SU-DHL-6 (cell line): ENCODE data around the gene ALS2.

Experiments
- H2AFZ ChIP-seq: fragments of 200-600 bp; sonication (generic); 2 replicates; pipeline ENCODE4 v1.6.1; 2014; ENCODE audit warnings: low read depth, mild to moderate bottlenecking, moderate library complexity, mixed read lengths, antibody characterized with exemption, low read length; ENCODE audit not compliant: severe bottlenecking
- H3F3A ChIP-seq: fragments of 200-600 bp; shearing (Covaris generic); 2 replicates; pipeline ENCODE4 v1.6.0; 2016; ENCODE audit warnings: antibody characterized with exemption, mild to moderate bottlenecking; ENCODE audit not compliant: insufficient read depth
- H3K27ac ChIP-seq: fragments of 200-600 bp; sonication (generic); 2 replicates; pipeline ENCODE4 v1.5.1; 2016; ENCODE audit warnings: low read depth, mild to moderate bottlenecking, low read length, moderate library complexity, mixed read lengths
- H3K27me3 ChIP-seq: fragments of 200-600 bp; sonication (generic), shearing (Covaris generic); 2 replicates; pipeline ENCODE4 v1.6.0; 2014; ENCODE audit warnings: mild to moderate bottlenecking, low read length
- H3K36me3 ChIP-seq: fragments of 200-600 bp; sonication (generic); 2 replicates; pipeline ENCODE4 v1.6.1; 2014; ENCODE audit warnings: mild to moderate bottlenecking, low read length, mixed read lengths
- H3K4me2 ChIP-seq: fragments of 300-600, 200-600 bp; shearing (Covaris generic), sonication (generic); 2 replicates; pipeline ENCODE4 v1.6.0; 2014; ENCODE audit warnings: low read length, low read depth, mild to moderate bottlenecking; ENCODE audit not compliant: poor library complexity, severe bottlenecking
- H3K4me3 ChIP-seq: fragments of 200-600 bp; sonication (generic); 2 replicates; pipeline ENCODE4 v1.5.1; 2014; ENCODE audit warnings: antibody characterized with exemption, low read length, mild to moderate bottlenecking, mixed read lengths; ENCODE audit not compliant: insufficient read depth, poor library complexity, severe bottlenecking
- H3K79me2 ChIP-seq: fragments of 200-600 bp; sonication (generic); 2 replicates; pipeline ENCODE4 v1.6.1; 2014; ENCODE audit warnings: mild to moderate bottlenecking, low read length, moderate library complexity; ENCODE audit not compliant: insufficient read depth
- H3K9ac ChIP-seq: fragments of 200-600 bp; sonication (generic); 2 replicates; pipeline ENCODE4 v1.7.0; 2014; ENCODE audit warnings: mild to moderate bottlenecking, low read length
- H3K9me2 ChIP-seq: fragments of 200-600 bp; sonication (generic); replicated peaks from 2 replicates; pipeline ENCODE4 v1.6.1; 2014; ENCODE audit warnings: low read length; ENCODE audit not compliant: insufficient read depth
- H3K9me3 ChIP-seq: fragments of 200-600 bp; sonication (generic); 2 replicates; pipeline ENCODE4 v1.6.1; 2014; ENCODE audit warnings: low read length, mixed read lengths; ENCODE audit not compliant: insufficient read depth
- H4K20me1 ChIP-seq: fragments of 200-600 bp; sonication (generic); 2 replicates; pipeline ENCODE4 v1.6.1; 2014; ENCODE audit warnings: low read depth, mild to moderate bottlenecking, antibody characterized with exemption, low read length, moderate library complexity, mixed read lengths
- EZH2phosphoT487 ChIP-seq: fragments of 200-600 bp; sonication (generic), shearing (Covaris generic); conservative IDR thresholded peaks from 2 replicates; pipeline ENCODE4 v1.6.1; 2018; ENCODE audit warnings: mild to moderate bottlenecking, antibody characterized with exemption, low read length, moderate library complexity, mixed read lengths
- TF ChIP-seq, protein P1 (sequence below): fragments of 200-600 bp; sonication (generic); IDR thresholded peaks from one replicate; pipeline ENCODE4 v1.5.1; 2017; ENCODE audit warnings: antibody characterized with exemption, mild to moderate bottlenecking, low read length, moderate library complexity; ENCODE audit not compliant: insufficient read depth, poor library complexity, severe bottlenecking

ALS2 gene

GRCh38 chr2:201704536-201704935 lies 76.2 kb downstream of the ALS2 start:
- Histone ChIP-seq H3K4me2 (no peak overlapping the region), H2AFZ (no peak overlapping the region), H3K4me3 (no peak overlapping the region), H3K9me3 (no peaks in the 10 kb centered on the region), H3K79me2 (no peaks in the 10 kb centered on the region), H3K9ac (no peak overlapping the region), H3F3A (no peaks in the 10 kb centered on the region), H4K20me1 (no peaks in the 10 kb centered on the region), H3K27ac (no peak overlapping the region), H3K27me3 (no peaks in the 10 kb centered on the region), H3K9me2 (no peaks in the 10 kb centered on the region), H3K36me3 (no peaks in the 10 kb centered on the region)
- no peak for TF ChIP-seq EZH2phosphoT487
- TF ChIP-seq, protein P1, sequence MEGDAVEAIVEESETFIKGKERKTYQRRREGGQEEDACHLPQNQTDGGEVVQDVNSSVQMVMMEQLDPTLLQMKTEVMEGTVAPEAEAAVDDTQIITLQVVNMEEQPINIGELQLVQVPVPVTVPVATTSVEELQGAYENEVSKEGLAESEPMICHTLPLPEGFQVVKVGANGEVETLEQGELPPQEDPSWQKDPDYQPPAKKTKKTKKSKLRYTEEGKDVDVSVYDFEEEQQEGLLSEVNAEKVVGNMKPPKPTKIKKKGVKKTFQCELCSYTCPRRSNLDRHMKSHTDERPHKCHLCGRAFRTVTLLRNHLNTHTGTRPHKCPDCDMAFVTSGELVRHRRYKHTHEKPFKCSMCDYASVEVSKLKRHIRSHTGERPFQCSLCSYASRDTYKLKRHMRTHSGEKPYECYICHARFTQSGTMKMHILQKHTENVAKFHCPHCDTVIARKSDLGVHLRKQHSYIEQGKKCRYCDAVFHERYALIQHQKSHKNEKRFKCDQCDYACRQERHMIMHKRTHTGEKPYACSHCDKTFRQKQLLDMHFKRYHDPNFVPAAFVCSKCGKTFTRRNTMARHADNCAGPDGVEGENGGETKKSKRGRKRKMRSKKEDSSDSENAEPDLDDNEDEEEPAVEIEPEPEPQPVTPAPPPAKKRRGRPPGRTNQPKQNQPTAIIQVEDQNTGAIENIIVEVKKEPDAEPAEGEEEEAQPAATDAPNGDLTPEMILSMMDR: no peak

DNA sequence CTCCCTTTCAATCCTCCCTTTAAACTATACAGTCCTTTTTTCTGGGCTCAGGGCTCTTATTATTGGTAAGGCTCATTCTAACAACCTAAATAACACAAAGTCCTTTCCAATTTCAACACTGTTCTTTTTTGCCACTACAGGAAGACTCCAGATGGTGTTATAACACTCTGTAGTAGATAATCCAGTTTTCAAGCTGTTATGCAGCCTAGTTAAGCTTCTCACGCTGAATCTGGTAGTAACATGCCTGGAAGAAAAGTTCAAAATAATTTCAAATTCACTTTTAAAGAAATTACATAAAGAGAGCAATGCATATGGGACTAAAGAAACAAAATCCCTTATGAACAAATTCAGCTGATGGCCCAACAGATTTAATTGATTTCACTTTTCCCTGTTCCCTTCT lies 79.1 kb downstream of the ALS2 start:
- Histone ChIP-seq H2AFZ (no peak overlapping the region), H3K9ac (no peak overlapping the region), H3F3A (no peaks in the 10 kb centered on the region), H3K27ac (no peak overlapping the region), H3K79me2 (no peaks in the 10 kb centered on the region), H3K4me2 (no peak overlapping the region), H3K36me3 (no peaks in the 10 kb centered on the region), H3K27me3 (no peaks in the 10 kb centered on the region), H3K9me3 (no peaks in the 10 kb centered on the region), H3K9me2 (no peaks in the 10 kb centered on the region), H3K4me3 (no peak overlapping the region), H4K20me1 (no peaks in the 10 kb centered on the region)
- no peak for TF ChIP-seq EZH2phosphoT487
- TF ChIP-seq, protein P1: no peak

DNA sequence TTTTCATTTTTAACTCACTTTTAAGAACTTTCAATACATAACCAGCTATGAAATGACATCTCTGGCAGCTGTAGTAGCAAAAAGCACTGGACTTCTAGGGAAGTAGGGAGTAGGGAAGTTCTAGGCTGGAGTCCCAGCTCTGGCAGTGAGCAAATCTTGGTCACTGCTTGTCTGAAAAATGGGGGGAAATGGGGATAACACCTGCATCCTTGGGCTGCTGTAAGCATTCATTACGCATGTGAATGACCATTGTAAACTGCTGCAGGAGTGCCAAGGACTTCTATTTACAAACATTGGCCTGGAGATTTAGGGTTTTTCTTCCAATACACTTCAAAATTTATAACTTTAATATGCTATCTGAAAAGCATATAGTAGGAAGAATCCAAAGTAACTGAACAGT lies 81.3 kb downstream of the ALS2 start:
- H3K4me3 ChIP-seq: no peak overlapping the region
- no peaks in the 10 kb centered on the region for H3K79me2 ChIP-seq
- H3K27ac ChIP-seq: no peak overlapping the region
- H3K4me2 ChIP-seq: no peak overlapping the region
- no peaks in the 10 kb centered on the region for H3K9me3 ChIP-seq
- no peaks in the 10 kb centered on the region for H3K9me2 ChIP-seq
- no peak overlapping the region for H2AFZ ChIP-seq
- H3K9ac ChIP-seq: no peak overlapping the region
- no peaks in the 10 kb centered on the region for H3K27me3 ChIP-seq
- no peaks in the 10 kb centered on the region for H3F3A ChIP-seq
- no peaks in the 10 kb centered on the region for H3K36me3 ChIP-seq
- H4K20me1 ChIP-seq: no peaks in the 10 kb centered on the region
- TF ChIP-seq, protein P1: no peak
- no peak for TF ChIP-seq EZH2phosphoT487
